Progenitor cell of endocrine pancreas (in vitro differentiated cells): ENCODE data around the gene ALDH1L2. TPM values are rescaled to one million over a fixed set of nuclear protein-coding genes. Genes with fewer than 3 reads are reported as not detected.

Source experiments
- DNase-seq: peaks from one replicate; pipeline ENCODE4 v3.0.0; 2021; ENCODE audit warnings: low spot score; ENCODE audit not compliant: unreplicated experiment
- H3K27ac Mint-ChIP-seq: 2 replicates; pipeline ENCODE4 v1.8.0; 2021; ENCODE audit warnings: mild to moderate bottlenecking, moderate library complexity, mixed read lengths
- H3K27me3 Mint-ChIP-seq: 2 replicates; pipeline ENCODE4 v1.8.0; 2021; ENCODE audit warnings: mixed read lengths
- H3K36me3 Mint-ChIP-seq: 2 replicates; pipeline ENCODE4 v1.8.0; 2022; ENCODE audit warnings: mixed read lengths; ENCODE audit not compliant: insufficient read depth
- H3K4me1 Mint-ChIP-seq: 2 replicates; pipeline ENCODE4 v1.8.0; 2021; ENCODE audit warnings: low read depth, mixed read lengths
- H3K4me3 Mint-ChIP-seq: 2 replicates; pipeline ENCODE4 v1.8.0; 2021; ENCODE audit warnings: low read depth, mild to moderate bottlenecking, moderate library complexity, mixed read lengths
- H3K9me3 Mint-ChIP-seq: 2 replicates; pipeline ENCODE4 v1.8.0; 2021; ENCODE audit warnings: low read depth, mixed read lengths
- total RNA-seq: library from RNA; stranded (reverse); gene quantifications from 2 replicates; pipeline ENCODE4 v1.2.1, GENCODE V29; 2021
- TF ChIP-seq, protein P1 (sequence below): fragments of 200-600 bp; sonication (generic); IDR thresholded peaks from one replicate; pipeline ENCODE4 v1.5.0; 2021; ENCODE audit warnings: antibody characterized with exemption, mild to moderate bottlenecking; ENCODE audit not compliant: unreplicated experiment

The ALDH1L2 gene
- total RNA-seq, 1 donor from 2014 or later, result 0.69 TPM

DNA sequence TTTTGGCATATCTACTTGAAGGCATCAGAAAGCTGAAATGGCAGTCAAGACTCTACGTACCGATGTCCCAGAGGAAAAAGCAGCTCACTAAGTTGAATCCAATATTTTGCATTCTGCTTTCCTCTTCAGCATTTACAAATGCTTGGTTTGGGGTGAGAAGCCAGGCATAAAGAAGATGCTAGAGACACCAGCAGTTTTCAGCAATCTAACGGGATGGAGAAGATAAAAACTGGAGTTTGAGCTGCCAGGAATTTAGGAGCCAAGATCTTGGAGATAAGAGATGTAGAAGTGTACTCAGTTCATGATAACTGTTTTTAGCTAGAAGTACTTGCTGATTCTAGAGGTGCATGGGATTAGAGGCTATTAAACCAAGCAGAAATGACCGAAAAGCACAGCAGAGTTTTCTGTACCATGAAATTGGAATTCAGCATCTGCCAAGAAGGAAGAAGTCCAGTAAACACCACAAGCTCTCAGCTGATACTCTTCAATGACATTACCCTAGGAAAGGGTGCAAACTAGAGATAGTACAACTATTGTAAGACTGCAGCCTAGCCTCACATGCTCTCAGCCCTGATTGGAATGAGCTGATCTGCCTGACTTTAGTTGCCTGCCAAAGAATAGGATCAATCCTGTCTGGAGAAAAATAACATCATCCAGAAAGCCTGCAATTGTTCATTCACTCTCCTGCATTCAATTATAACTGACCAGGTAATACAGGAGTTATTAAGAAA, 7.4 kb upstream of the ALDH1L2 start:
- Mint-ChIP-seq H3K4me3 (peak overlapping the region; percentile 67), H3K27ac (peak overlapping the region; percentile 38), H3K36me3 (peaks cover 2% of the 10 kb centered on the region), H3K9me3 (peaks cover 13% of the 10 kb centered on the region), H3K4me1 (peaks cover 9% of the 10 kb centered on the region), H3K27me3 (peaks cover 4% of the 10 kb centered on the region)
- no peak for DNase-seq
- TF ChIP-seq, protein P1, sequence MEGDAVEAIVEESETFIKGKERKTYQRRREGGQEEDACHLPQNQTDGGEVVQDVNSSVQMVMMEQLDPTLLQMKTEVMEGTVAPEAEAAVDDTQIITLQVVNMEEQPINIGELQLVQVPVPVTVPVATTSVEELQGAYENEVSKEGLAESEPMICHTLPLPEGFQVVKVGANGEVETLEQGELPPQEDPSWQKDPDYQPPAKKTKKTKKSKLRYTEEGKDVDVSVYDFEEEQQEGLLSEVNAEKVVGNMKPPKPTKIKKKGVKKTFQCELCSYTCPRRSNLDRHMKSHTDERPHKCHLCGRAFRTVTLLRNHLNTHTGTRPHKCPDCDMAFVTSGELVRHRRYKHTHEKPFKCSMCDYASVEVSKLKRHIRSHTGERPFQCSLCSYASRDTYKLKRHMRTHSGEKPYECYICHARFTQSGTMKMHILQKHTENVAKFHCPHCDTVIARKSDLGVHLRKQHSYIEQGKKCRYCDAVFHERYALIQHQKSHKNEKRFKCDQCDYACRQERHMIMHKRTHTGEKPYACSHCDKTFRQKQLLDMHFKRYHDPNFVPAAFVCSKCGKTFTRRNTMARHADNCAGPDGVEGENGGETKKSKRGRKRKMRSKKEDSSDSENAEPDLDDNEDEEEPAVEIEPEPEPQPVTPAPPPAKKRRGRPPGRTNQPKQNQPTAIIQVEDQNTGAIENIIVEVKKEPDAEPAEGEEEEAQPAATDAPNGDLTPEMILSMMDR, result no peak

DNA sequence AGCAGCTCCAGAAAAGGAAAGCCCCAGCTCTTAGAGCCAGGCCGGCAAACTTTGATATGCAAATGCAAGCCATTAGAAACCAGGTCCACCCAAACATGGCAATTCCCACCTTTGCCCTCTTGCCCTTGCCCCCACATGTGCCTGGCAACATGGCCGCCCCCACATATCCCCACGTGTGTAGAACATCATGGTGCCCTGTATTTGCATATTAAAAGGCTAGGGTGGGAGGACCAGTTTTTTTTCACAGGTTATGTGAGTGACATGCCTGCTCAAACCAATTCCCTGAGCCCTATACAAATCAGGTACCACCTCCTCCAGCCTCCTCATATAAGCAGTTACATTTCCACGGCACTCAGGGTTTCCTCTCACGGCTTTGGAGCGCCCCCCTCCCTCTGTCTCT, 6.1 kb upstream of the ALDH1L2 start:
- Mint-ChIP-seq H3K27me3 (peaks cover 12% of the 10 kb centered on the region), H3K4me1 (peaks cover 9% of the 10 kb centered on the region), H3K36me3 (peaks cover 2% of the 10 kb centered on the region), H3K4me3 (no peak overlapping the region), H3K9me3 (peaks cover 13% of the 10 kb centered on the region), H3K27ac (no peak overlapping the region)
- DNase-seq, result no peak
- TF ChIP-seq, protein P1, result no peak

DNA sequence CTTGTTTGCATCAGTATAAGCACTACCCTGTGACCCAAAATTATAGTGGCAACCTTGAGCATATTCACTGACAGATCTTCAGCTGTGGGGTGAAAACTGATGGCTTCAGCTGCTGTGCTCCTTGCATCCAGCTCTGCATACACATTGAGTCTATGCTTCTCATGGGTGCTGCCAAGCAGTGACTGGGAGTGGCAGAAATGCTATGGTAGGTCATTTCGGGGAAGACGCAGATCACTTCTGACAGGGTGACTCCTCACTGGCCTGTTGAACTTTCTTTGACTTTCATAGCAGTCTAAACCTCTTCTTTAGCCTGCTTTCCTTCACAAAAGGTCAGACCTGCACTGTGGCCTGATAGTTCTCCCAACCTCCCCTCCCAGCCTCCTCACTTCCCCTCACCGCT, 5.6 kb upstream of the ALDH1L2 start:
- Mint-ChIP-seq H3K27me3 (peaks cover 14% of the 10 kb centered on the region), H3K4me3 (no peak overlapping the region), H3K27ac (no peak overlapping the region), H3K36me3 (peaks cover 2% of the 10 kb centered on the region), H3K9me3 (peaks cover 9% of the 10 kb centered on the region), H3K4me1 (peaks cover 9% of the 10 kb centered on the region)
- TF ChIP-seq, protein P1, result no peak
- no peak for DNase-seq

DNA sequence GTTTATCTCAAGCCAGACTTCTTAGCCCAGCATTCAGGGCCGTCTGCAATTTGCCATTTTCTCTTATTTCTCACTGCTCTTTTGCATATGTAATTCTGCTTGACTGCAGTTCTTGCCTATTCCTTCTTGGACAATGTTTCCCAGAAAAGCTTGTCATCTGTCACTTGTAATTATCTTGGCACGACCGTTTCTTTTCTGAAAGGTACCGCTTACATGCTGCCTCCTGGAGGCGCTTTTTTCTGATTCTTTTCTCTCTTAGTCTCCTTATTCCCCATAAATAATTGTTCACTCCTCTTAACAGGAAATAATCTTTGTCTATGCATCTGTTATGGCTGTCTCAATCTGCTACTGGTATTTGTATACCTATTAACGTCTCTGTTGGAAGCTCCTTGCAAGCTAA, 1.2 kb upstream of the ALDH1L2 start:
- peaks cover 6% of the 10 kb centered on the region for H3K4me1 Mint-ChIP-seq
- DNase-seq, result no peak
- peak overlapping the region; percentile 2 for H3K4me3 Mint-ChIP-seq
- no peaks in the 10 kb centered on the region for H3K36me3 Mint-ChIP-seq
- peaks cover 5% of the 10 kb centered on the region for H3K9me3 Mint-ChIP-seq
- TF ChIP-seq, protein P1, result no peak
- H3K27me3 Mint-ChIP-seq, result peaks cover 40% of the 10 kb centered on the region
- no peak overlapping the region for H3K27ac Mint-ChIP-seq

DNA sequence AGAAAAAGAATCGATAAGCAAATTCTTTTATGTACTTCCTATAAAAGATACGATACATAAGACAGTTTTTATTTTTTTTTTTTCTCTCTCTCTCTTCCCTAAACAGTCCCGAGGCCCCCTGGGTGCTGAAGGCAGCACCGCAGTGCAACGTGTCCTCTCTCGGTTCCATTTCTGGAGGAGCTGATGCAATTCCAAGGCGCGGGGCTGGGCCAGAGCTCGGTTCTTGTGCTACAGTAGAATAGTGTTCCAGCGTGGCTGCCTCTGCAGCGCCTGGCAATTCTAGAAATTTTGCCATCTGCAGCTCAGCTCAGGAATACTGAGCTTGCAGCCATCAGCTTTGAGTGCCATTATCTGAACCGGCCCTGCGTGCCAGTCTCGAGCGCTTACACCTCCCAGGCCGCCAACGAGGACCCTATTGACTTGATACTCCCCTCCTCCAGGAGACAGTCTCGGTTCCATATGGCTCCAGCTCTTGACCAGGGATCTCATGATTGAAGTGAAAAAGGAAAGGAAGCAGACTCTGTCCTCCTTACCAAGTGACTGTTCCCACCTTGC, 630 bp downstream of the ALDH1L2 start:
- Mint-ChIP-seq H3K4me3 (peak overlapping the region; percentile 64), H3K9me3 (peaks cover 5% of the 10 kb centered on the region), H3K27me3 (peaks cover 47% of the 10 kb centered on the region), H3K27ac (no peak overlapping the region), H3K4me1 (peaks cover 6% of the 10 kb centered on the region), H3K36me3 (no peaks in the 10 kb centered on the region)
- TF ChIP-seq, protein P1, result peak; percentile 3
- no peak for DNase-seq
